PC-9 (cell line): ENCODE data around the gene MAGEF1. TPM values are rescaled to one million over a fixed set of nuclear protein-coding genes. Genes with fewer than 3 reads are reported as not detected.

Experiments
- BruUV-seq: library from RNA; stranded (reverse); fragments of 400-500 nt; replicated peaks from 2 replicates; lab custom pipeline; 2021; lab: Mats Ljungman, UMichigan
- CTCF ChIA-PET: fragments of 300-600 bp; sonication (Branson Sonifier 250); formaldehyde crosslinking; loops from one replicate; lab custom pipeline; 2022; ENCODE audit warnings: antibody characterized with exemption; lab: Charles Lee
- POLR2A ChIA-PET: fragments of 300-600 bp; sonication (Branson Sonifier 250); formaldehyde crosslinking; loops from one replicate; lab custom pipeline; 2022; ENCODE audit warnings: antibody characterized with exemption; ENCODE audit not compliant: unreplicated experiment; lab: Charles Lee
- DNase-seq, 2 experiments: peaks; one replicate each; pipeline versions ENCODE4 v3.0.0 to v3.0.0-alpha.2; 2015 to 2022; ENCODE audit warnings: mixed read lengths in 1 of 2
- H2AFZ ChIP-seq: fragments of 200-600 bp; sonication (generic); 2 replicates; pipeline ENCODE4 v1.8.1; 2017; ENCODE audit warnings: antibody characterized with exemption
- H3F3A ChIP-seq: fragments of 200-600 bp; sonication (generic); 2 replicates; pipeline ENCODE4 v1.8.1; 2017; ENCODE audit warnings: antibody characterized with exemption, mild to moderate bottlenecking, low read depth; ENCODE audit not compliant: insufficient read depth
- H3K27ac ChIP-seq: fragments of 200-600 bp; sonication (generic); 2 replicates; pipeline ENCODE4 v1.6.1; 2016; ENCODE audit warnings: mixed run types
- H3K27me3 ChIP-seq: fragments of 200-600 bp; sonication (generic); 2 replicates; pipeline ENCODE4 v1.6.1; 2016; ENCODE audit warnings: low read depth, mixed run types; ENCODE audit not compliant: insufficient read depth
- H3K36me3 ChIP-seq: fragments of 200-600 bp; sonication (generic); 2 replicates; pipeline ENCODE4 v1.6.1; 2016; ENCODE audit warnings: low read depth, mixed run types
- H3K4me1 ChIP-seq: fragments of 200-600 bp; sonication (generic); replicated peaks from 2 replicates; pipeline ENCODE4 v1.6.1; 2016; ENCODE audit warnings: mixed run types; ENCODE audit not compliant: insufficient read depth
- H3K4me2 ChIP-seq: fragments of 200-600 bp; sonication (generic); 2 replicates; pipeline ENCODE4 v1.6.1; 2017; ENCODE audit warnings: mixed run types
- H3K4me3 ChIP-seq: fragments of 200-600 bp; sonication (generic); 2 replicates; pipeline ENCODE4 v1.6.1; 2016; ENCODE audit warnings: mixed run types
- H3K79me2 ChIP-seq: fragments of 200-600 bp; sonication (generic); 2 replicates; pipeline ENCODE4 v1.6.1; 2017; ENCODE audit warnings: low read depth, mixed run types
- H3K9me2 ChIP-seq: fragments of 200-600 bp; sonication (generic); 2 replicates; pipeline ENCODE4 v1.8.1; 2017; ENCODE audit warnings: mild to moderate bottlenecking; ENCODE audit not compliant: insufficient read depth
- H3K9me3 ChIP-seq: fragments of 200-600 bp; sonication (generic); 2 replicates; pipeline ENCODE4 v1.8.1; 2016; ENCODE audit warnings: low read depth; ENCODE audit not compliant: insufficient read depth
- H4K20me1 ChIP-seq: fragments of 200-600 bp; sonication (generic); 2 replicates; pipeline ENCODE4 v1.8.1; 2017; ENCODE audit not compliant: insufficient read depth
- CTCF ChIP-seq: fragments of 200-600 bp; sonication (generic); conservative IDR thresholded peaks from 2 replicates; pipeline ENCODE4 v1.6.1; 2017; ENCODE audit warnings: mixed run types, antibody characterized with exemption, mild to moderate bottlenecking, moderate library complexity
- EZH2 ChIP-seq: fragments of 200-600 bp; sonication (generic); IDR thresholded peaks from 2 replicates; pipeline ENCODE4 v1.8.0; 2017; ENCODE audit warnings: antibody characterized with exemption, low read depth
- intact Hi-C: fragments of 100-400 bp; cut with micrococcal nuclease; formaldehyde crosslinking; loops from one replicate; pipeline ENCODE4 v1.10.0; 2022; ENCODE audit not compliant: unreplicated experiment
- total RNA-seq: library from RNA; stranded (reverse); gene quantifications from 2 replicates; pipeline ENCODE4 v1.2.3, GENCODE V29; 2021

Gene MAGEF1
- total RNA-seq, 1 experiment from 2014 or later: 97.2 TPM

- Histone ChIP-seq H3K9me3 (no peaks in the 10 kb centered on the region), H3K79me2 (no peaks in the 10 kb centered on the region), H3K4me1 (no peaks in the 10 kb centered on the region), H4K20me1 (no peaks in the 10 kb centered on the region), H3F3A (no peaks in the 10 kb centered on the region), H3K27ac (no peak overlapping the region), H3K27me3 (no peaks in the 10 kb centered on the region), H3K9me2 (no peaks in the 10 kb centered on the region), H3K4me2 (no peak overlapping the region), H2AFZ (no peak overlapping the region), H3K36me3 (no peaks in the 10 kb centered on the region), H3K4me3 (no peak overlapping the region)
- CTCF ChIA-PET: no interaction called here
- DNase-seq: no peak
- no TSS peak for BruUV-seq
- POLR2A ChIA-PET: interaction anchor here (0.6 kb wide), 1 partner anchor 101 kb away, joined by 4 read pairs; no protein-coding TSS in a partner anchor
- TF ChIP-seq CTCF: no peak
- no peak for TF ChIP-seq EZH2
- intact Hi-C loops: no loop called here
These were observed 17.1 kb downstream of the MAGEF1 start for GRCh38 chr3:184694716-184695115.

GRCh38 chr3:184694133-184694665 is 17.7 kb downstream of the MAGEF1 start:
- no peaks in the 10 kb centered on the region for H3K27me3 ChIP-seq
- no peaks in the 10 kb centered on the region for H3K4me1 ChIP-seq
- H3F3A ChIP-seq: peaks cover 3% of the 10 kb centered on the region; the same call in 1 of the 2 replicates
- no peak for DNase-seq
- H3K27ac ChIP-seq: no peak overlapping the region
- intact Hi-C loops: no loop called here
- POLR2A ChIA-PET: no interaction called here
- H3K79me2 ChIP-seq: no peaks in the 10 kb centered on the region
- no peak for TF ChIP-seq EZH2
- TF ChIP-seq CTCF: no peak
- H3K9me2 ChIP-seq: no peaks in the 10 kb centered on the region
- no peaks in the 10 kb centered on the region for H3K9me3 ChIP-seq
- no peak overlapping the region for H2AFZ ChIP-seq
- no peak overlapping the region for H3K4me2 ChIP-seq
- CTCF ChIA-PET: no interaction called here
- H3K4me3 ChIP-seq: no peak overlapping the region
- BruUV-seq: no TSS peak
- no peaks in the 10 kb centered on the region for H3K36me3 ChIP-seq
- no peaks in the 10 kb centered on the region for H4K20me1 ChIP-seq

GRCh38 chr3:184693011-184693975 is 18.6 kb downstream of the MAGEF1 start:
- ChIA-PET POLR2A (interaction anchor here (0.7 kb wide), 1 partner anchor 11 kb away, joined by 3 read pairs; no protein-coding TSS in a partner anchor), CTCF (no interaction called here)
- Histone ChIP-seq H3K9me2 (no peaks in the 10 kb centered on the region), H3K4me3 (no peak overlapping the region), H3K79me2 (no peaks in the 10 kb centered on the region), H3K27me3 (no peaks in the 10 kb centered on the region), H3F3A (peaks cover 12% of the 10 kb centered on the region; the same call in 1 of the 2 replicates), H3K4me1 (peaks cover 9% of the 10 kb centered on the region; the same call in 1 of the 2 replicates), H4K20me1 (no peaks in the 10 kb centered on the region), H2AFZ (no peak overlapping the region), H3K9me3 (no peaks in the 10 kb centered on the region), H3K36me3 (no peaks in the 10 kb centered on the region), H3K4me2 (no peak overlapping the region), H3K27ac (no peak overlapping the region)
- no peak for DNase-seq
- intact Hi-C loops: no loop called here
- no TSS peak for BruUV-seq
- no peak for TF ChIP-seq CTCF
- no peak for TF ChIP-seq EZH2
